ENCODE results near the gene FBL.

GRCh38 chr19:39850892-39851291 is 4.7 kb upstream of the FBL start:
- TF ChIP-seq NFE2L2 (IDR thresholded peaks at IDR 0.05; ENCODE audit: low read depth, low read length) (no peak), CTCF (conservative IDR thresholded peaks at IDR 0.05; ENCODE audit: low read depth, low read length) (no peak), POLR2A (IDR thresholded peaks at IDR 0.05; ENCODE audit: low read depth, low read length) (no peak), RCOR1 (IDR thresholded peaks at IDR 0.05; ENCODE audit: insufficient replicate concordance, low read length) (no peak), RAD21 (IDR thresholded peaks at IDR 0.05; ENCODE audit: low read length) (no peak), CHD1 (IDR thresholded peaks at IDR 0.05; ENCODE audit: low read depth, low read length) (no peak), ELK1 (IDR thresholded peaks at IDR 0.05; ENCODE audit: borderline replicate concordance, low read depth, low read length) (no peak)
